Inferior parietal cortex (tissue), 1 donor: ENCODE results near the gene POLRMT.
"Not testable (repeated sequence)": the region's sequence is repeated elsewhere in the genome, so short reads cannot be mapped to it uniquely, and the experiment has no call there.

Experiments used
- DNase-seq: peaks from one replicate; pipeline ENCODE4 v3.0.0-alpha.2; 2016; ENCODE audit errors: extremely low spot score

The POLRMT gene

GRCh38 chr19:628168-628567 is 5.2 kb downstream of the POLRMT start:
- DNase-seq, result no peak

- DNase-seq, result not testable (repeated sequence)
Observed at GRCh38 chr19:626566-626965, 6.8 kb downstream of the POLRMT start.

- DNase-seq, result no peak
Observed at GRCh38 chr19:625257-625656, 8.1 kb downstream of the POLRMT start.

GRCh38 chr19:624433-625109 is 8.8 kb downstream of the POLRMT start:
- DNase-seq, result no peak

GRCh38 chr19:623974-624373 is 9.4 kb downstream of the POLRMT start:
- DNase-seq, result no peak

GRCh38 chr19:623175-623916 is 10.0 kb downstream of the POLRMT start:
- no peak for DNase-seq

GRCh38 chr19:622666-623065 is 10.7 kb downstream of the POLRMT start:
- DNase-seq, result no peak

- no peak for DNase-seq
Observed at GRCh38 chr19:621819-622218, 11.5 kb downstream of the POLRMT start.

- not testable (repeated sequence) for DNase-seq
Observed at GRCh38 chr19:621191-621590, 12.1 kb downstream of the POLRMT start.

GRCh38 chr19:620166-620862 is 13.0 kb downstream of the POLRMT start:
- DNase-seq, result no peak

- no peak for DNase-seq
Observed at GRCh38 chr19:619286-620002, 13.9 kb downstream of the POLRMT start.

- DNase-seq, result no peak
Observed at GRCh38 chr19:618674-619285, 14.6 kb downstream of the POLRMT start.

GRCh38 chr19:618247-618619 is 15.1 kb downstream of the POLRMT start:
- no peak for DNase-seq

- DNase-seq, result no peak
Observed at GRCh38 chr19:617551-618246, 15.6 kb downstream of the POLRMT start.

GRCh38 chr19:616747-617526 is 16.4 kb downstream of the POLRMT start:
- DNase-seq, result no peak

- no peak for DNase-seq
Observed at GRCh38 chr19:616062-616700, 17.2 kb downstream of the POLRMT start.

- DNase-seq, result no peak
Observed at GRCh38 chr19:615619-616018, 17.7 kb downstream of the POLRMT start.

- DNase-seq, result no peak
Observed at GRCh38 chr19:613732-614567, 19.4 kb downstream of the POLRMT start.

- no peak for DNase-seq
Observed at GRCh38 chr19:612941-613340, 20.4 kb downstream of the POLRMT start.
